ENCODE measurements around the gene TMEM233.

- no peak for TF ChIP-seq POLR2AphosphoS5 (IDR thresholded peaks at IDR 0.05; ENCODE audit: low read depth, low read length)
- TF ChIP-seq POLR2A (IDR thresholded peaks at IDR 0.05; ENCODE audit: low read depth, low read length) = no peak
- no peak for TF ChIP-seq POU2F2 (IDR thresholded peaks at IDR 0.05; ENCODE audit: low read depth, low read length)
- TF ChIP-seq SPI1 (IDR thresholded peaks at IDR 0.05; ENCODE audit: low read depth, low read length) = no peak
- no peak for TF ChIP-seq TAF1 (IDR thresholded peaks at IDR 0.05; ENCODE audit: low read depth, low read length)
- TF ChIP-seq PAX5 (IDR thresholded peaks at IDR 0.05; ENCODE audit: insufficient read depth, low read length, severe bottlenecking) = no peak
These were observed 22.8 kb upstream of the TMEM233 start for GRCh38 chr12:119570771-119571170.
